ENCODE data around the gene PRLR. TPM values are rescaled to one million over a fixed set of nuclear protein-coding genes. Genes with fewer than 3 reads are reported as not detected.
A peak's percentile ranks its signal among the peaks of the same experiment; 100 is the strongest.

Gene PRLR
- total and polyA plus RNA-seq, 2 of the 13 experiments (the other 11 are each of a cell fraction or from before 2014, with no cell fraction given): 12.2 to 13.3 TPM

DNA sequence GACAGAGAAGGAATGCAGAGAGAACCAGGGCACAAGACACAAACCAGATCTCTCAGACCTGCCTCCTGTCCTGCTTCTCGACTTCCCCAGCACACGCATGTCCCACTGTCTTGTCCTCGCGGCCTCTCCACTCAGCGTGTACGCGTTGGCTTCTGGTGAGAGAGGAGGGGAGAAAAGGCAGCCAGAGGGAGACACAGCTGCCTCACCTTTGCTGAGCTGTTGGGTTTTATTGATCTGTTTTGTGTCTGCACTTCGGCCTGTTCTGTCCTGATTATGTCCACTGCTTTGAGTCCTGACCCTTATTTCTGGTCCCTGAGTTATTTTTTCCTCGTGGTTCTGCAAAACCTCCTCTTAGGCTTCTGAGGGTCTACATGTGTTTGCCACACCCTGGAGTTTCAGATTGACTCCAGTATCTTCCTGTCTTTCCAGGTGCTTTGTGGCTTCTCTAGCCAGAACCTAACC, 95.0 kb downstream of the PRLR start (continued):
- TF ChIP-seq, protein P1, sequence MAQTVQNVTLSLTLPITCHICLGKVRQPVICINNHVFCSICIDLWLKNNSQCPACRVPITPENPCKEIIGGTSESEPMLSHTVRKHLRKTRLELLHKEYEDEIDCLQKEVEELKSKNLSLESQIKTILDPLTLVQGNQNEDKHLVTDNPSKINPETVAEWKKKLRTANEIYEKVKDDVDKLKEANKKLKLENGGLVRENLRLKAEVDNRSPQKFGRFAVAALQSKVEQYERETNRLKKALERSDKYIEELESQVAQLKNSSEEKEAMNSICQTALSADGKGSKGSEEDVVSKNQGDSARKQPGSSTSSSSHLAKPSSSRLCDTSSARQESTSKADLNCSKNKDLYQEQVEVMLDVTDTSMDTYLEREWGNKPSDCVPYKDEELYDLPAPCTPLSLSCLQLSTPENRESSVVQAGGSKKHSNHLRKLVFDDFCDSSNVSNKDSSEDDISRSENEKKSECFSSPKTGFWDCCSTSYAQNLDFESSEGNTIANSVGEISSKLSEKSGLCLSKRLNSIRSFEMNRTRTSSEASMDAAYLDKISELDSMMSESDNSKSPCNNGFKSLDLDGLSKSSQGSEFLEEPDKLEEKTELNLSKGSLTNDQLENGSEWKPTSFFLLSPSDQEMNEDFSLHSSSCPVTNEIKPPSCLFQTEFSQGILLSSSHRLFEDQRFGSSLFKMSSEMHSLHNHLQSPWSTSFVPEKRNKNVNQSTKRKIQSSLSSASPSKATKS (CRISPR knock-in tag; IDR thresholded peaks at IDR 0.05): no peak
- TF ChIP-seq HOXA3 (CRISPR knock-in tag; IDR thresholded peaks at IDR 0.05): peak; percentile 81; the same call in 1 of the 2 replicates
- TF ChIP-seq TMF1 (CRISPR knock-in tag; IDR thresholded peaks at IDR 0.05; ENCODE audit: low read depth): no peak
- TF ChIP-seq ZNF101 (CRISPR knock-in tag; IDR thresholded peaks at IDR 0.05; ENCODE audit: borderline replicate concordance, low read depth): no peak
- TF ChIP-seq, protein P2, sequence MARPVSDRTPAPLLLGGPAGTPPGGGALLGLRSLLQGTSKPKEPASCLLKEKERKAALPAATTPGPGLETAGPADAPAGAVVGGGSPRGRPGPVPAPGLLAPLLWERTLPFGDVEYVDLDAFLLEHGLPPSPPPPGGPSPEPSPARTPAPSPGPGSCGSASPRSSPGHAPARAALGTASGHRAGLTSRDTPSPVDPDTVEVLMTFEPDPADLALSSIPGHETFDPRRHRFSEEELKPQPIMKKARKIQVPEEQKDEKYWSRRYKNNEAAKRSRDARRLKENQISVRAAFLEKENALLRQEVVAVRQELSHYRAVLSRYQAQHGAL (CRISPR knock-in tag; IDR thresholded peaks at IDR 0.05; ENCODE audit: not compliant biosample characterization): no peak
- TF ChIP-seq GATAD2A (CRISPR knock-in tag; IDR thresholded peaks at IDR 0.05): peak; percentile 86
- TF ChIP-seq, protein P3, sequence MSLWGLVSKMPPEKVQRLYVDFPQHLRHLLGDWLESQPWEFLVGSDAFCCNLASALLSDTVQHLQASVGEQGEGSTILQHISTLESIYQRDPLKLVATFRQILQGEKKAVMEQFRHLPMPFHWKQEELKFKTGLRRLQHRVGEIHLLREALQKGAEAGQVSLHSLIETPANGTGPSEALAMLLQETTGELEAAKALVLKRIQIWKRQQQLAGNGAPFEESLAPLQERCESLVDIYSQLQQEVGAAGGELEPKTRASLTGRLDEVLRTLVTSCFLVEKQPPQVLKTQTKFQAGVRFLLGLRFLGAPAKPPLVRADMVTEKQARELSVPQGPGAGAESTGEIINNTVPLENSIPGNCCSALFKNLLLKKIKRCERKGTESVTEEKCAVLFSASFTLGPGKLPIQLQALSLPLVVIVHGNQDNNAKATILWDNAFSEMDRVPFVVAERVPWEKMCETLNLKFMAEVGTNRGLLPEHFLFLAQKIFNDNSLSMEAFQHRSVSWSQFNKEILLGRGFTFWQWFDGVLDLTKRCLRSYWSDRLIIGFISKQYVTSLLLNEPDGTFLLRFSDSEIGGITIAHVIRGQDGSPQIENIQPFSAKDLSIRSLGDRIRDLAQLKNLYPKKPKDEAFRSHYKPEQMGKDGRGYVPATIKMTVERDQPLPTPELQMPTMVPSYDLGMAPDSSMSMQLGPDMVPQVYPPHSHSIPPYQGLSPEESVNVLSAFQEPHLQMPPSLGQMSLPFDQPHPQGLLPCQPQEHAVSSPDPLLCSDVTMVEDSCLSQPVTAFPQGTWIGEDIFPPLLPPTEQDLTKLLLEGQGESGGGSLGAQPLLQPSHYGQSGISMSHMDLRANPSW (CRISPR knock-in tag; IDR thresholded peaks at IDR 0.05; ENCODE audit: borderline replicate concordance): no peak
- TF ChIP-seq, protein P4, sequence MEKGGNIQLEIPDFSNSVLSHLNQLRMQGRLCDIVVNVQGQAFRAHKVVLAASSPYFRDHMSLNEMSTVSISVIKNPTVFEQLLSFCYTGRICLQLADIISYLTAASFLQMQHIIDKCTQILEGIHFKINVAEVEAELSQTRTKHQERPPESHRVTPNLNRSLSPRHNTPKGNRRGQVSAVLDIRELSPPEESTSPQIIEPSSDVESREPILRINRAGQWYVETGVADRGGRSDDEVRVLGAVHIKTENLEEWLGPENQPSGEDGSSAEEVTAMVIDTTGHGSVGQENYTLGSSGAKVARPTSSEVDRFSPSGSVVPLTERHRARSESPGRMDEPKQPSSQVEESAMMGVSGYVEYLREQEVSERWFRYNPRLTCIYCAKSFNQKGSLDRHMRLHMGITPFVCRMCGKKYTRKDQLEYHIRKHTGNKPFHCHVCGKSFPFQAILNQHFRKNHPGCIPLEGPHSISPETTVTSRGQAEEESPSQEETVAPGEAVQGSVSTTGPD (CRISPR knock-in tag; IDR thresholded peaks at IDR 0.05): no peak
- TF ChIP-seq, protein P5, sequence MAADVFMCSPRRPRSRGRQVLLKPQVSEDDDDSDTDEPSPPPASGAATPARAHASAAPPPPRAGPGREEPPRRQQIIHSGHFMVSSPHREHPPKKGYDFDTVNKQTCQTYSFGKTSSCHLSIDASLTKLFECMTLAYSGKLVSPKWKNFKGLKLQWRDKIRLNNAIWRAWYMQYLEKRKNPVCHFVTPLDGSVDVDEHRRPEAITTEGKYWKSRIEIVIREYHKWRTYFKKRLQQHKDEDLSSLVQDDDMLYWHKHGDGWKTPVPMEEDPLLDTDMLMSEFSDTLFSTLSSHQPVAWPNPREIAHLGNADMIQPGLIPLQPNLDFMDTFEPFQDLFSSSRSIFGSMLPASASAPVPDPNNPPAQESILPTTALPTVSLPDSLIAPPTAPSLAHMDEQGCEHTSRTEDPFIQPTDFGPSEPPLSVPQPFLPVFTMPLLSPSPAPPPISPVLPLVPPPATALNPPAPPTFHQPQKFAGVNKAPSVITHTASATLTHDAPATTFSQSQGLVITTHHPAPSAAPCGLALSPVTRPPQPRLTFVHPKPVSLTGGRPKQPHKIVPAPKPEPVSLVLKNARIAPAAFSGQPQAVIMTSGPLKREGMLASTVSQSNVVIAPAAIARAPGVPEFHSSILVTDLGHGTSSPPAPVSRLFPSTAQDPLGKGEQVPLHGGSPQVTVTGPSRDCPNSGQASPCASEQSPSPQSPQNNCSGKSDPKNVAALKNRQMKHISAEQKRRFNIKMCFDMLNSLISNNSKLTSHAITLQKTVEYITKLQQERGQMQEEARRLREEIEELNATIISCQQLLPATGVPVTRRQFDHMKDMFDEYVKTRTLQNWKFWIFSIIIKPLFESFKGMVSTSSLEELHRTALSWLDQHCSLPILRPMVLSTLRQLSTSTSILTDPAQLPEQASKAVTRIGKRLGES (CRISPR knock-in tag; IDR thresholded peaks at IDR 0.05; ENCODE audit: borderline replicate concordance): no peak
- TF ChIP-seq, protein P6, sequence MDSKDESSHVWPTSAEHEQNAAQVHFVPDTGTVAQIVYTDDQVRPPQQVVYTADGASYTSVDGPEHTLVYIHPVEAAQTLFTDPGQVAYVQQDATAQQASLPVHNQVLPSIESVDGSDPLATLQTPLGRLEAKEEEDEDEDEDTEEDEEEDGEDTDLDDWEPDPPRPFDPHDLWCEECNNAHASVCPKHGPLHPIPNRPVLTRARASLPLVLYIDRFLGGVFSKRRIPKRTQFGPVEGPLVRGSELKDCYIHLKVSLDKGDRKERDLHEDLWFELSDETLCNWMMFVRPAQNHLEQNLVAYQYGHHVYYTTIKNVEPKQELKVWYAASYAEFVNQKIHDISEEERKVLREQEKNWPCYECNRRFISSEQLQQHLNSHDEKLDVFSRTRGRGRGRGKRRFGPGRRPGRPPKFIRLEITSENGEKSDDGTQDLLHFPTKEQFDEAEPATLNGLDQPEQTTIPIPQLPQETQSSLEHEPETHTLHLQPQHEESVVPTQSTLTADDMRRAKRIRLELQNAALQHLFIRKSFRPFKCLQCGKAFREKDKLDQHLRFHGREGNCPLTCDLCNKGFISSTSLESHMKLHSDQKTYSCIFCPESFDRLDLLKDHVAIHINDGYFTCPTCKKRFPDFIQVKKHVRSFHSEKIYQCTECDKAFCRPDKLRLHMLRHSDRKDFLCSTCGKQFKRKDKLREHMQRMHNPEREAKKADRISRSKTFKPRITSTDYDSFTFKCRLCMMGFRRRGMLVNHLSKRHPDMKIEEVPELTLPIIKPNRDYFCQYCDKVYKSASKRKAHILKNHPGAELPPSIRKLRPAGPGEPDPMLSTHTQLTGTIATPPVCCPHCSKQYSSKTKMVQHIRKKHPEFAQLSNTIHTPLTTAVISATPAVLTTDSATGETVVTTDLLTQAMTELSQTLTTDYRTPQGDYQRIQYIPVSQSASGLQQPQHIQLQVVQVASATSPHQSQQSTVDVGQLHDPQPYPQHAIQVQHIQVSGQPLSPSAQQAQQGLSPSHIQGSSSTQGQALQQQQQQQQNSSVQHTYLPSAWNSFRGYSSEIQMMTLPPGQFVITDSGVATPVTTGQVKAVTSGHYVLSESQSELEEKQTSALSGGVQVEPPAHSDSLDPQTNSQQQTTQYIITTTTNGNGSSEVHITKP (CRISPR knock-in tag; IDR thresholded peaks at IDR 0.05; ENCODE audit: low read depth): no peak
- TF ChIP-seq FOXP1 (IDR thresholded peaks at IDR 0.05): no peak
- peak; percentile 43; the same call in 1 of the 2 replicates for TF ChIP-seq FOXP1 (CRISPR knock-in tag; IDR thresholded peaks at IDR 0.05)
- no peak for TF ChIP-seq RFX1 (IDR thresholded peaks at IDR 0.05)
- TF ChIP-seq ZSCAN22 (CRISPR knock-in tag; IDR thresholded peaks at IDR 0.05): peak; percentile 68; the same call in 1 of the 2 replicates
- TF ChIP-seq RXRA (CRISPR knock-in tag; IDR thresholded peaks at IDR 0.05): 0 out of 2 replicates have a peak, but pooled peaks have one; percentile 24
- TF ChIP-seq ZNF772 (CRISPR knock-in tag; IDR thresholded peaks at IDR 0.05): peak; percentile 67; the same call in 1 of the 2 replicates
